SKM-1 treated with dmso at 0.1 percent for 144 hours (cell line): ENCODE data around the gene RPN2.
A peak's percentile ranks its signal among the peaks of the same experiment; 100 is the strongest.
"Not testable (repeated sequence)": the region's sequence is repeated elsewhere in the genome, so short reads cannot be mapped to it uniquely, and the experiment has no call there.

Experiments
- DNase-seq: peaks from one replicate; lab custom pipeline; 2025; ENCODE audit not compliant: unreplicated experiment; lab: John Stamatoyannopoulos, UW

The RPN2 gene

DNA sequence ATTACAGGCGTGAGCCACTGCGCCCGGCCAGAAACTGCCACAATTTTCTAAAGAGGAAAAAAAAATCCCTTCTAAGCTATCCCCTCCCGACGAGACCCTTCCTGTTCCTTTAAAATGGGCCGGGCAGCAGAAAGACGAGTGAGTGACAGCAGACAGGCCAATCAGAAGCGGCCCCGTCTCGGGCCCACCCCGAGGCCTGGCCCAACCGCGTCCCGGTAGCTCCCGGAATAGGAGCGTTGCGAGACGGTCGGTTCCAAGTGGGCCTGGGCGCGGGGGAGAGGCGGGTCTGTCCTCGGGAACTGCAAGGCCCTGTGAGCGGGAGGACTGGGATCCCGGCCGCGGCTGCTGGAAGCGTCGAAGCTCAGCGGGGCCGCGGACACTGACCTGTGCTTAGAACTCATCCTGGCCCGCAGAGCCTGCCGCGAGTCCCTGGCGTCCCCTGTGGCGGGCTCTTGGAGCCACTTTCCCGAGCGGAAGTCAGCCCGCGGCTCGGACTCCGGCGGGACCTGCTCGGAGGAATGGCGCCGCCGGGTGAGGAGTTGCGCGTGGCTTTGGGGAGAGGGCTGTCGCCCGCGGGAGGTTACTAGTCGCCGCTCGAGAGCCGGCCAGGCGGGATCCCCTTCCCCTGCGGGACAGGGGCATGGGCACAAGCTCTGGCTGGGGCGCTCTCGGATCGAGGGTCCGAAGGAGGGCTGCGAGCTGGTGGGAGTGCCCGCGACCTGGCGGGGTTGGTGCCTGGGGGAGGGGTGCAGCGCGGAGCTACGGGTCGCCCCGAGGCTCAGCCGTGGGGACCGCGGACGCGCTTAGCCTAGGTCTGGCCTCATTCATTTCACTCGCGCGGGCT, at the start of gene RPN2, which contains the start of gene MROH8:
RPN2 (plus strand) TSS at position 492 of the 844 bp plus-strand sequence; CDS start at position 519, 27 bp downstream.
MROH8 (minus strand) TSS at position 710 of the 844 bp plus-strand sequence.
- peak; percentile 96 for DNase-seq

DNA sequence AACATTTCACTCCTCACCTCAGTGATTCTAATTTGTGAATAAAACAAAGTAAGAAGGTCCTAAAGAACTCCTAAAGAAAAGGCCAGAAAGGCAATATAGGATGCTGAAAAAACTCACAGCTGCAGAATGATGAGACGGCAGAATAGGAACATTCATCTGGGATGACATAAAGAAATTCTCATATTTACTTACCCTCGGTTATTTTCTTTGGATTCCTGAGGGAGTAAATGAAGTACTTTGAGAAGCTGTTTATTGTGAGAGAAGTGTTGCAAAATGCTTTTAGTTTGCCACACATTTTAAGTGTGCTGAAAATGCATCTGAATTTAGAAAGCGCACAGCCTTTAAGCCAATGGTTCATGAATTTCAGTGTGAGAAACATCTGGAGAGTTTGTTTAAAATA, 47.6 kb upstream of the RPN2 start:
- no peak for DNase-seq

DNA sequence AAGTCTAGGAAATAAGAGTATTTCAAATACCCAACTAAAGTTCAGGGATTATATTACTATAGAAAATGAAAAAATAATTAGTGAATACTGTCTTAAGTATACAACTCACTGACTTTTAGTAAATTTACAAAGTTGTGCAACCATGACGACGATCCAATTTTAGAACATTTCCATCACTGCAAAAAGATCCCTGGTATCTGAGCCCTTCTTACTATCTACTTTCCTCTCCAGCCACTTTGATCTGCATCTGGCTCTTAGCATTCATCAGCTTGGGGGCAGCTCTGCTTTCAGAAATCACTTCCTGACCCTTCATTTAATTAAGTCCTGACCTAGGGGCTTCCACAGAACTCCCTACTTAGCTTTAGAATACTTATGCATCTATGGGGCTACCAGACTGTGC, 45.2 kb upstream of the RPN2 start:
- DNase-seq: no peak

DNA sequence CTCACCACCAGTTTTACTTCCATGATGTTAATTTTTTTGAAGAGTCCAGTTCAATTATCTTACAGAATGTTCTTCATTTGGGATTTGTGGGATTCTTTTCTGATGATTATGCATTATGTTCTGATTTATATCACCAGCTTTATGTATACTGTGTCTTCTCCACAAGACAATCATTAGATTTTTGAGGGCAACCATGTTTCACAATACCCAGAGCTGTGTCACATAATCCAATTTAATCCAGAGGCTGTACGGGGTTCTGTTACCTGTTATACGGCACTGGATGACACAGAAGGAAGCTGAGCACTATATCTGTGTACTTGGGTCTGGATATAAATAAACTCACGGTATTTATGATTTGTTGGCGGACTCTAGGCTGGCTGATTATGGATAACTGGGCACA, 41.6 kb upstream of the RPN2 start:
- DNase-seq: no peak

DNA sequence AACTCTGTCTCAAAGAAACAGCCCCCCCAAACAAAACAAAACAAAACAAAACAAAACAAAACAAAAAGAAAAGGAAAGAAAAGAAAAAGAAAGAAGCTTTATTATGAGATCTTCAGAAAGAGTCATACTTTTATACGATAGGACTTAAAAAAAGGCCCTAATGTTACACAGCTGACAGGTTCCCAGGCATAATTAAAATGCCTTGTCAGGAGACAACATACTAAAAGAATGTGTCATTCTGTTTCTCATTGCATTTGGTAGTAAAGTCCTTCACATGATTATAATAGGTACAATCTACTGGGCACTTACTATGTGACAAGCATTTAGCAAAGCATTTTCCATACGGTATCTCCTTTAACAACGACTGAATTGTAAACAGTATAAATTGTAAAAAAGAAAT, 36.4 kb upstream of the RPN2 start:
- no peak for DNase-seq

DNA sequence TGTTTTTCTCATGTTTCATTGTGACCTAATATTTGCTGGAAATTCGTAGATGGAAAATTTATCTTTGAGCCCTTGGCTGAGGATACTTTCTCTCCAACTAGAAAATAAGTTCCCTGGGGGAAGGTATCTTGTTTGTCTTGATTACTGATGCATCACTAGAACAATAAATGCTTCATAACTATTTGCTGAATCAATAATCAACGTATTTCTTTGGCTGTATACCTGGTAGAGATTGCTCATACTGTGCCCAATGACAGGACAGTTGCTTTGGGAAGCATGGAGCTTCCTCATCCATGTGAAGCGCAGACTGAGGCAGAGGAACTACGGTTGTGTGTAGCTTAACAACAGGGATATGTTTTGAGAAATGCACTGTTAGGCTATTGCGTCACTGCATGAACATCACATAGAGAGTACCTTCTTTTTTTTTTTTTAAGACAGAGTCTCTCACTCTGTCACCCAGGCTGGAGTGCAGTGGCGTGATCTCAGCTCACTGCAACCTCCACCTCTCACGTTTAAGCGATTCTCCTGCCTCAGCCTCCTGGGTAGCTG, 34.2 kb upstream of the RPN2 start:
- no peak for DNase-seq

DNA sequence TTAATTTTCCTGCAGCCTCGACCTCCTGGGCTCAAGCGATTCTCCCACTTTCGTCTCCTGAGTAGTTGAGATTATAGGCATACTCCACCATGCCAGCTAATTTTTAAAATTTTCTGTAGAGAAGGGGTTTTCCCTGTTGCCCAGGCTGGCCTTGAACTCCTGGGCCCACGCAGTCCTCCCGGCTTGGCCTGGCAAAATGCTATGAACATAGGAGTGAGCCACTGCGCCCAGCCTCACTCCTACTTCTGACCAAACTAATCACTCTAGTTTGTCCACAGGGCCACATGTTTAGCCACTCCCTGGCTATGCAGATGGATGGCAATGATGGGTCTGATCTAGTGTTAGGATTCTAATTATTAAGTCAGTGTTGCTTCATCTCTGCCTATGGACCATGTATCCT, 31.9 kb upstream of the RPN2 start:
- DNase-seq: no peak

DNA sequence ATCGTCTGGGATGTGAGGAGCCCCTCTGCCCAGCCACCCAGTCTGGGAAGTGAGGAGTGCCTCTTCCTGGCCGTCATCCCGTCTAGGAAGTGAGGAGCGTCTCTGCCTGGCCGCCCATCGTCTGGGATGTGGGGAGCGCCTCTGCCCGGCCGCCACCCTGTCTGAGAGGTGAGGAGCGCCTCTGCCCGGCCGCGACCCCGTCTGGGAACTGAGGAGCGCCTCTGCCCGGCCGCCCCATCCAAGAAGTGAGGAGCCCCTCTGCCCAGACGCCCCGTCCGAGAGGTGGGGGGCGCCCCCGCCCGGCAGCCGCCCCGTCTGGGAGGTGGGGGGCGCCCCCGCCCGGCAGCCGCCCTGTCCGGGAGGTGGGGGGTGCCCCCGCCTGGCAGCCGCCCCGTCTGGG, 28.3 kb upstream of the RPN2 start:
- not testable (repeated sequence) for DNase-seq

DNA sequence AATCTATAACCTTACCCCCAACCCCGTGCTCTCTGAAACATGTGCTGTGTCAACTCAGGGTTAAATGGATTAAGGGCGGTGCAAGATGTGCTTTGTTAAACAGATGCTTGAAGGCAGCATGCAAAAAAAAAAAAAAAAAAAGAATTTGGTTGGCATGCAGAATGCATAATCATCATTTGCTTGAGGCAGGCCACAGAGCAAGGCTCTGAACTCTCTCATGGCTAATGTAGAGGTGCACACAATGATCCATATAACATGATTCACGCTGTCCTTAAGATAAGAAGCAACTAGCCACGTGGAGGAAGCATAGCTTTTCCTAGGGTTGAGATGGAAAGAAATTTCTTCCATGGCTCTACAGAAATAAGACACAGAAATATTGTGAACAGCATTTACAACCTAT, 27.6 kb upstream of the RPN2 start:
- no peak for DNase-seq

DNA sequence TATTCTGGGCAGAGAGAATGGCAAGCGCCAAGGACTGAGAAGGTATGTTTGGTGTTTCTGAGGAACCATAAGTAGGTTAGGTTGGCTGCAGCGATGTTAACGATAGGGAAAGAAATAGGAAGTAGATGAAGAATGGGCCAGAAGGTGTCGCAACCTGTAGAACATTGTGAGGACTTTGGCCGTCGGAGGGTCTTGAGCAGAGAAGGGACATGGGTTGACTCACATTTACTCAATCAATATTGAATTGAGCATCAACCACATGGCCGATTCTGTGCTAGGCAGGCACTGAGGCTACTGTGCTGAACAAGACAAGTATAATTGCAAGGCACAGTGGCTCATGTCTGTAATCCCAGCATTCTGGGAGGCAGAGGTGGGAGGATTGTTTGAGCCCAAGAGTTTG, 26.8 kb upstream of the RPN2 start:
- DNase-seq: peak; percentile 41

DNA sequence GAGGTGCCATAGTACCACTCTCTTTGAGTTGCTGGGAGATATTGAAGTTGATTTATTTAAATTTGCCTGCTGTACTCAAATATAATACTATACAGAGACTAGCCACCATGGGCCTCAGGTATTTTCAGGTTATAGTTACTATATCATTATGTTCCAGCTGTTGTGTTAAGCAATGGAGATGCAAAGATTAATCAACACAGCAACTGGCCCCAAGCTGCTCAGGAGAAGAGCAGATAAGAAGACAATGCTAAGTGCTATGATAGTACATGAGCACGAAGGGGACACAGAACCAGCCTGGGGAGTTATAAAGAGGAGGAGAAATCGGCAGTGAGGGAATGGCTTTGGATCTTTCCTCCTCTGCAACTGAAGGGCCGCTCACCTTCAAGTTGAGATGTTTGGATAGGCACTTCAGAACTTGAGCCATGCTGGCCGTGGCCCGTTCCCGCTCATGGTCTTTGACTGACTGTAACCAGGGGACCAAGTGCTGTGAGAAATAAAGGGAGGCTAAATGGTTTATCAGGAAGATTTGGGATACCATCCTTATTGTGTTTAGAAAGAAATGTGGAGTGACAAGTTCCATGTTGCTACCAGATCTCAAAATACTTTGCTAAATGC, 24.3 kb upstream of the RPN2 start:
- DNase-seq: no peak

DNA sequence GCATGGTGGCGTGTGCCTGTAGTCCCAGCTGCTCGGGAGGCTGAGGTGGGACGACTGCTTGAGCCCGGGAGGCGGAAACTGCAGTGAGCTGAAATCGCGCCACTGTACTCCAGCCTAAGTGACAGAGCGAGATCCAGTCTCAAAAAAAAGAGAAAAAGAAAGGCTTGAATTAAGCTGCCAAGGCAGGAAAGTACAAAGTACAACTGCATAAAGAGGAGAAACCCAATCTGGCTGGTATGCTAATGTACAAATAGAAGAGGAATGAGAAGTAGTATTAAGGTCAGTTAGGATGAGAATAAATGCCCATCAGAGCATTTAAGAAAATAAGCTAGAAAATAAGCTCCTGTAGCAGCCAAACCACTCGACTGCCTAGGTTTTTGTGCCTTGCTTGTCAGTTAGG, 23.1 kb upstream of the RPN2 start:
- DNase-seq: no peak

DNA sequence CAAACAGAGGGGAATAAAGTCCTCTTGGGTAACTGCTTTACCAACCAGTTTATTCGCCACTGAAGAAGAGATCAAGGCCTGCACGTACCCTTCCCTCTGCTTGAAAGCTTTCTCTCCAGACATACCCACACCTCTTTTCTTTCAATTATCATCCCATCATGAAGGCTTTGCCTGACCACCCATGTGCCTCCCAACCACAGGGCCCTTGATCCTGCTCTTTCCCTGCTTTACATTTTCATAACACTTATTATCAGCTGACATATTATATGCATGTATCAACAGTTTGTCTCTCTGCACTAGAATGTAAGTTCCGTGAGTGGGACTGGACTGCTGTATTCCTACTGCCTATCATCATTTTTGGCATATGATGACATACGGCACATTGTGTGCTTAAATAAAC, 20.9 kb upstream of the RPN2 start:
- no peak for DNase-seq

DNA sequence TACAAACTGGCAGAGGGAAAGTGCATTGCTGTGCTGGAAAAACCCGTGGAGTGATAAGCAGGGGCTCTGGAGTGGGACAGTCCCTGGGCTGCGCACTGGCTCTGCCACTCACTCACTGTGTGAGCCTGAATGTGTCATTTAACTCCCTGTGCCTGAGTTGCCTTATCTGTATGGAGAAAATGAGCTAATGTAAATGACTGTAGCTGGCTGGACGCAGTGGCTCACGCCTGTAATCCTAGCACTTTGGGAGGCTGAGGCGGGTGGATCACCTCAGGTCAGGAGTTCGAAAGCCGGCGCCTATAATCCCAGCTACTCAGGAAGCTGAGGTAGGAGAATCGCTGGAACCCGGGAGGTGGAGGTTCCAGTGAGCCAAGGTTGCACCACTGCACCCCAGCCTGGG, 18.4 kb upstream of the RPN2 start:
- no peak for DNase-seq

DNA sequence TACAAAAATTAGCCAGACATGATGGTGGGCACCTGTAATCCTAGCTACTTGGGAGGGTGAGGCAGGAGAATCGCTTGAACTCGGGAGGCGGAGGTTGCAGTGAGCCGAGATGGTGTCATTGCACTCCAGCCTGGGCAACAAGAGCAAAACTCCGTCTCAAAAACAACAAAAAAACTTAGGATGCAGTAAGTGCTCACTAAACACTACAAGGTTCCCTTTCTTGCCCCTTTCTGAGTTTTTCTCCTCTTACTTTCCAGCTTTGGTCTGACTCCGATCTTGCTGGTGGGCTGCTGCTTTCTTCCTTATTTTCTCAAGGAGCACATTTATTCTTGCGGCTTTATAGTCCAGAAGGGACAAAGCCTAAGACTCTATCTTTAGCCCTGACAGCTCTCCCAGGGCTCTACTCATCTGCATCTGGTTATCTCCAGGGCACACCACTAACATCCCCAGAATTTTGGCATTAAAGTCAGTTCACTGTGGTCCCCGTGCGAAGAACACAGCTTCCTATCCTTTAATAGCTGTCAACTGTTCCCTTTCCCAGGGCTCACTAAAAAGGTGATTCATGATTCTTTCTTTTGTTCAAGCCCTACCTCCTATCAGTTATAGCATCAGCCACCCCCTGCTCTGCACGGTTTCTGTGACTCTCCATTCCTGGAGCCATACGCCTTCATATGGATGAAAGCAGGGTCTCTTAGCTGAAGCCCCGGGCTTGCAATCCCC, 17.1 kb upstream of the RPN2 start:
- DNase-seq: no peak

DNA sequence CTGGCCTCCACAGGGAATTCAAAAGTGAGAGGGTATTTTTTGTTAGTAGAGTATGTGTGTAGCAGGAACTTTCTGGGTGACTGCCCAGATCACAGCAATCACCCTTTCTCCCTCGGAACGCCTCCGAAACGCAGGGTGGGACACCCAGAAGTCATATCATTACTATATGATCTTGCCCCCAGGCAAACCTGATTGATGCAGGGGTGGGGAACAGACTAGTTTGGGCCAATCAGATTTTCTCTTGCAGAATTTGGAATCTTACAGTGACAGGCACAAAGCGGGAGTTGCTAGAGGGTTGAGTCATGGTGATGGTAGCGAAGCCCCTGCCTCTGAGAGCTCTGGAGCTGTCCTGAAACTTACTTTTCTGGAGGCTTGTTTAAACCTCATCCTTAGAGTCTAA, 16.5 kb upstream of the RPN2 start:
- no peak for DNase-seq

DNA sequence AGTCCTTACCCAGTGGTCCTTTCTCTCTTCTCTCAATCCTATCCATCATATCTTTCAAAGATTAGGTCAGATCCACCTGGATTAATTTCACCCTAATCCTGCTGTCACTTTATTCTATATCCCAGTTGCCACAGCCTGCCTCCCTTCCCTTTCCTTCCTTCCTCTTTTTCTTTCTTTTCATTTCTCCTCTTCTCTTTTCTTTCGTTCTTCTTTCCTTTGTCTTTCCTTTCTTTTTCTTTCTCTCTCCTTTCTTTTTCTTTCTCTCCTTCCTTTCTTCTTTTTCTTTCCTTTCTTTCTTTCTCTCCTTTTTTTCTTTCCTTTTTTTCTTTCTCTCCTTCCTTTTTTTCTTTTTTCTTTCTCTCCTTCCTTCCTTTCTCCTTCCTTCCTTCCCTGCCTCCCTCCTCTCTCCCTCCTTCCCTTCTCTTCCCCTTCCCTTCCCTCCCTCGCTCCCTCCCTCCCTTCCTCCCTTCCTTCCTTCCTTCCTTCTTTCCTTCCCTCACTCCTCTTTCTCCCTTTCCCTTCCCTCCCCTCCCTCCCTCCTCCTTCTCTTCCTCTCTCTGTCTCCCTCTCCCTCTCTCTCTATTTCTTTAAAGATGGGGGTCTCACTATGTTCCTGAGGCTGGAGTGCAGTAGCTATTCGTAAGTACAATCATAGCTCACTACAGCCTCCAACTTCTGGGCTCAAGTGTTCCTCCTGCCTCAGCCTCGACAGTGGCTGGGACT, 15.1 kb upstream of the RPN2 start:
- DNase-seq: no peak

DNA sequence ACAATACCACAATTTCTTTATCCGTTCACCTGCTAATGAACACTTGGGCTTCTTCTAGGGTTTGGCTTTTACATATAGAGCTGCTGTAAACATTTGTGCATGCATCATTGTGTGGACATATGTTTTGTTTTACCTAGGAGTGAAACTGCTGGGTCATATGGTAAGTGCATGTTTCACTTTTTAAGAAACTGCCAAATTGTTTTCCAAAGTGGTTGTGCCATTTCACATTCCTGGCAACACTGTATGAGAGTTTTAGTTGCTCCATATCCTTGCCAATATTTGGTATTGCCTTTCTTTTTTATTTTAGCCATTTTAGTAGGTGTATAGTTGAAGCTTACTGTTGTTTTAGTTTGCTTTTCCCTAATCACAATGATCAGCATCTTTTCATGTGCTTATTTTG, 14.1 kb upstream of the RPN2 start:
- no peak for DNase-seq

DNA sequence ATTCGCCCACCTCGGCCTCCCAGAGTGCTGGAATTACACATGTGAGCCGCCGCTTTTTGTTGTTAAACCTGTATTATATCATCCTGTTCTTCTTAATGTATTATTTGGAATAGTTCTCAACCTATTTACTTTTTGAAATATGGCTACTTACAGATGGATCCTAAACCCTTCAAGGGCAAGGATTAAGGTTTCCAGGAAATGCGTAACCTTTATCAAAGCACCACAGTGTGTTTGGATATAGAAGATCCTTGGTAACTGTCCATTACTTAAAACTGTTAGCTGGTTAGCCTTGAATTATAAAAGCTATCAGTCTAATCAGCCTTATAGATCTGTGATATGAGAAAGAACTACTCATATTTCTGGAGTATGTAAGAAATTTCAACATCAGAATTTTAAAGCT, 12.3 kb upstream of the RPN2 start:
- no peak for DNase-seq

DNA sequence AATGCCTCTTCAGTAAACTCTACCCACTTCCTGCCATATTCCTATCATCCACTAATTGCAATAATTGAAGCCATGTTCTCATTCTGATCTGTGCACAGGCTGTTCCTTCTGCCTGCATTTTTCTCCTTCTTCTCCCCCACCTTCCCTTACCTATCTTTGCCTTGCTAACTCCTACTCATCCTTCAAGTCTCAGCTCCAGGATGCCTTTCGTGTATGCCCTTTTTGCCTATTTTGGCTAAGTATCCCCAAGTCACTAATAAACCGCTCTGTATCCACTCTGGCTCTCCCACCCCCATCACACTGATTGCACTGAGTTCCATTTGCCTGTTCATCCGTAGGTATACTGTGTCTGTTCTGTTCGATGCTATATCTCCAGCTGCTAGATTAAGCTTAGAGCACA, 6.3 kb upstream of the RPN2 start:
- no peak for DNase-seq
